HG03139 (cell line): ENCODE measurements around the gene KIRREL3.

ENCODE experiments used
- ATAC-seq: cut with Tn5 transposase; IDR thresholded peaks from one replicate; pipeline ENCODE4 v1.9.1; 2021; ENCODE audit not compliant: unreplicated experiment

KIRREL3 gene

GRCh38 chr11:126918556-126918955, 82.0 kb downstream of the KIRREL3 start:
- no peak for ATAC-seq

DNA sequence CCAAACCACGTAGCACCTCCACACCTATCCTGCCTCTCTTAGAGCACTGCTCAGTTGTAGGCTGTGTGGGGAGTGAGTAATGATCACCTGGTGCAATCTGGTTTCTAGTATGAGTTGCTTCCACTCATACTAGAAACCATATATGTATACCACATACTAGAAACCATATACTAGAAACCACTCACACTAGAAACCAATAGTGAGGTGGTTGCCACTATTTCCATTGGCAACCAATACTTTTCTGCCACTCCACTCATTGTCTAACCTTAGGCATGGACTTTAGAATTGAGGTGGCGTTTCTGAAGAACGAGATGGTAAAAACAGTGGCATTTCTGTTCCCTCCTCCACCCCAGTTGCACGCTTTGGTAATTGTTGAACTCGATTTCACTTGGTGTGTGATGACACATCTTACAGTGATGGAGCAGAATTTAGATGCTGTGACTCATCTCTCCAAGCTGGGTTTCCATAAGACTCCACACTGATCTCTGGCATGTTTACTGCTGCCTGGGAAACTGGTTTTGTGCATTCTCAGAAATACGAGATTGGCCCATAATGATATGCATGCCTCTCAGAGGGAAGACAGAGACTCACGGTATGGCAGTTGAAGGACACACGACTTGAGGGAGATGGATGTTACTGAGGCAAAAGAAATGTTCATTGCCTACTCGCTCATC, 82.9 kb downstream of the KIRREL3 start:
- peak; percentile 83 for ATAC-seq

GRCh38 chr11:126915430-126915829, 85.1 kb downstream of the KIRREL3 start:
- ATAC-seq, result no peak

GRCh38 chr11:126914941-126915340, 85.6 kb downstream of the KIRREL3 start:
- ATAC-seq, result no peak

GRCh38 chr11:126914166-126914565, 86.4 kb downstream of the KIRREL3 start:
- no peak for ATAC-seq

- no peak for ATAC-seq
These were observed 96.0 kb downstream of the KIRREL3 start for GRCh38 chr11:126904520-126904919.

DNA sequence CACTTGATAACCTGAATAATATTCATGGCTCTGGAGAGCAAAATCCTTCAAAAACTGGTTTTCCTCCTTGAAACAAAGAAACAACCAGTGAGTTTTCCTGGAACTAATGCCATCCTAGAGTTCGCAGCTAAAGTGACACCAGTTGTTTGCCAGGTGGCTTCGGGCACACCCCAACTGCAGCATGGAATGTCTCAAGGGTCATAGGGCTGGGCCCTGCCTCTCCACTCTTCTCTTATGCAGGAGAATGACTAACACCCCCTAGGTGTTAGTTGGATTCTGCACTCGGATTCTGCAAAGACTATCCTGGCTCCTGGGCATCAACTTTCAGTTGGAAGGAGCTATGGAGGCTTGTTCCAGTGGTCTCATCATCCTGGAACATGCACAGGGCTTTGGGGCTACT, 98.8 kb downstream of the KIRREL3 start:
- ATAC-seq, result no peak

- no peak for ATAC-seq
These were observed 100.4 kb downstream of the KIRREL3 start for GRCh38 chr11:126899961-126900748.

DNA sequence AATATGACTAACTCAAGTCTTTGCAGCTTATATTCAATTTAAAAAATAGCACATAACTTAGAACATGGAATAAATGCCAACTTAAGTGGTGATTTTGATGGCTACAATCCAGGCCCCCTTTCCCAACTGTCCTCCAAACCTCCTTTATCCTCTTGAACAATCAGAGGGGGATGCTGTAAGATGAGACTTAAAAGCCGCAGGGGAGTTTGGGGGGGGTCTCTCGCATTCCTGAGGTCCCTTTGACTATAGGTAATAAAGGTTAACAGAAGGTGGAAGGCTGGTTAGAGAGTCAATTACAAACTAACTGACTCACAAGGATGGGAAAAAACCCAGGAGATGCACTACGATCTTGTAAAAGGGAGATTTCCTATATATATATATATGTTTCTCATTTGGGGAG, 101.8 kb downstream of the KIRREL3 start:
- no peak for ATAC-seq

GRCh38 chr11:126897430-126897829, 103.1 kb downstream of the KIRREL3 start:
- no peak for ATAC-seq

- no peak for ATAC-seq
These were observed 104.5 kb downstream of the KIRREL3 start for GRCh38 chr11:126896025-126896424.

GRCh38 chr11:126893796-126894195, 106.8 kb downstream of the KIRREL3 start:
- no peak for ATAC-seq

- ATAC-seq, result no peak
These were observed 107.8 kb downstream of the KIRREL3 start for GRCh38 chr11:126892756-126893155.

DNA sequence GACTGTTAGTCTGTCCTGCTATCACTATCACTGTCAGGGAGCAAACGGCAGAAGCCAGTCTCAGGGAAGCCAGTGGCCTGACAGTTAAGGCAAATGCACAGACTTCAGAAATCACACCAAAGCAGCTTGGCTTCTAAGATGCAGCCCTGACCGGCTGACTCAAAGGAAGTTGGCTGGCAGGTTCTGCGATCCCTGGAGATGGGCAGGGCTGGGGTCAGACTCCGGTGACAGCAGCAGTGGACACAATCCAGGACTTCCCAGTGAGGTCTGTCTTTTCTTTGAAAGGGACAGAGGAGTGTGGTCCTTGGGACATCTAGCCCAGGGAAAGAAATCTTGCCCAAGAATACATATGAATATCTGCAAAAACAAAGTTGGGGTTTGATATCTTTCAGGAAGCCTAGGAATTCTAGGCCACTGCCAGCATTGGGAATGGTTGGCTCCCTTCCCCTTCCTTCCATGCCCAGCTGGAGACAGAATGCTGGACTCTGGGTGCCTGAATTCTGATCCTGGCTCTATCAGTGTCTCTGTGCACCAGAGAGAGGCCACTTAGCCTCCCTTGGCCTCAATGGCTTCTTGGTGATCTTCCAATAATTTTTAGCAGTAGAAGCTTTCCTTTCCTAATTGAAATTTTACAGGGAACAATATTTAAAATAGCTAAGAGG, 108.9 kb downstream of the KIRREL3 start:
- no peak for ATAC-seq

- no peak for ATAC-seq
These were observed 110.0 kb downstream of the KIRREL3 start for GRCh38 chr11:126890561-126890960.

- no peak for ATAC-seq
These were observed 112.4 kb downstream of the KIRREL3 start for GRCh38 chr11:126888115-126888712.

- ATAC-seq, result no peak
These were observed 113.9 kb downstream of the KIRREL3 start for GRCh38 chr11:126886636-126887035.

DNA sequence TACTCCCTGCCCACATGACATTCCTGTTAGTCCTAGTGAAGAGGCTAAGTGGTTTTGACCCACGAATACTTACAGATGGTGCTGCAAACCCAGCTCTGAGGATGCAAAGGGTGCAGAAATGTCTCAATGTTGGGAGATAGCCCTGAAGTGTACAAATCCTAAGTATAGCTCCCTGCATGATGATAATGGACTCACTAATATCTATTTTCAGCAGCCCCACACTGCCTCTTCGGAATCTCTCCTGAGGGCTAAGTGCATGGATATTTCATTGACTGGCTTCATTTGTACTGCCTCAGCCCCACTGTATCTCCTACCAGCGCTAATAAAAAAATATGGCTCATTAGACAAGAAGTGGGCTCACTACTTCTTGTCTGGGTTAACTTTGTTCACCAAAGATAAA, 114.5 kb downstream of the KIRREL3 start:
- ATAC-seq, result no peak

- no peak for ATAC-seq
These were observed 116.0 kb downstream of the KIRREL3 start for GRCh38 chr11:126884594-126884993.

DNA sequence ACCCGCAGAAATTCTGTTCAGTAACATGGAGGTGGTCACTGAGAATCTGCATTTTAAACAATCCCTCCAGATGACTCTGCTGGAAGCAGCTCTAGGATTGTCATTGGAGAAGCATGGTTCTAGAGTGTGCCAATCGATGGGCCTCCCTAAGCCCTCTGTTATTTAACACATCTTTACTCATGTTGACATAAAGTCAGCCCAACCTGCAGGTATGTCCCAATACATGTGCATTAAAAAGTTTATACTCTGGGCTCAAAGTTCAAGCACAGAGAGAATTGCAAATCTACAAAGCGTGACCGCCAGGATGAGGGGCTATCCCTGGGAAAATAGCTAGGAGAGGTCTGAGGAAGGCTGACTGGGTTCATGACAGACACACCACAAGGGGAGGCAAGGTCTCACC, 116.4 kb downstream of the KIRREL3 start:
- no peak for ATAC-seq

DNA sequence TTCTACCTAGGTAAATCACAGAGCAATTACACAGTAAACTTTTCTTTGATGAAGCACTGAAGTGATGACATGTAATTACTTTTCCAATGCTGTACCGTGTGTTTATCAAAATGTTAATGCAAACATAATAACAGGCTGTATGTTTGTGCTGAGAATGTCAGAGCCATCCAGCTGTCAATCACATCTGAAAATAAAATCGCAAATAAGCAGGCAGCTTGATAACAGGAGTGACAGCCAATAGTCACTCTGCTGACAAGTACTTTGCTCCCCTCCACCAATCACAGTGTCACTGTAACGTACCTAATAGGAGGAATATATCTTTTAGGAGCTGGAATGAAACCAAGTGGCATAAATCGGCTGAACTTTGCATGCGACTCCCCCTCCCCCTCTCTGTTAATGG, 119.7 kb downstream of the KIRREL3 start:
- no peak for ATAC-seq

GRCh38 chr11:126879516-126879915, 121.1 kb downstream of the KIRREL3 start:
- ATAC-seq, result no peak
